DND-41 (cell line): ENCODE measurements around the gene HSP90AB1.

ENCODE experiments used
- ATAC-seq: fragments of 200-7000 bp; cut with Tn5 transposase; 3 replicates; pipeline ENCODE4 v1.9.1; 2021; ENCODE audit warnings: low read depth; ENCODE audit not compliant: insufficient read depth
- DNase-seq: peaks from one replicate; pipeline ENCODE4 v3.0.0-alpha.2; 2020
- H2AFZ ChIP-seq: 2 replicates; pipeline ENCODE4 v1.6.0; 2012; ENCODE audit warnings: low read depth, low read length
- H3K27ac ChIP-seq: 2 replicates; pipeline ENCODE4 v1.5.1; 2012; ENCODE audit warnings: low read length, inconsistent platforms
- H3K27me3 ChIP-seq: fragments of 200-600 bp; sonication (generic); 2 replicates; pipeline ENCODE4 v1.6.0; 2012; ENCODE audit warnings: low read length, mild to moderate bottlenecking, inconsistent platforms; ENCODE audit not compliant: insufficient read depth, poor library complexity
- H3K36me3 ChIP-seq: 2 replicates; pipeline ENCODE4 v1.5.1; 2012; ENCODE audit warnings: low read length, inconsistent platforms; ENCODE audit not compliant: insufficient read depth
- H3K4me1 ChIP-seq: 2 replicates; pipeline ENCODE4 v1.5.1; 2012; ENCODE audit warnings: mild to moderate bottlenecking, low read length; ENCODE audit not compliant: insufficient read depth
- H3K4me2 ChIP-seq: 2 replicates; pipeline ENCODE4 v1.6.0; 2012; ENCODE audit warnings: mild to moderate bottlenecking, moderate library complexity, low read length, inconsistent platforms; ENCODE audit not compliant: insufficient read depth
- H3K4me3 ChIP-seq, 2 experiments: fragments of 200-600 bp in 1 of 2; shearing (Covaris generic) in 1 of 2; 2 replicates each; pipeline ENCODE4 v1.5.1; 2012 to 2016; ENCODE audit warnings: inconsistent platforms in 2 of 2, low read length in 2 of 2, mild to moderate bottlenecking in 2 of 2, low read depth in 1 of 2, moderate library complexity in 1 of 2
- H3K79me2 ChIP-seq: 2 replicates; pipeline ENCODE4 v1.6.0; 2012; ENCODE audit warnings: low read length, inconsistent platforms; ENCODE audit not compliant: insufficient read depth
- H3K9ac ChIP-seq: 2 replicates; pipeline ENCODE4 v1.6.0; 2012; ENCODE audit warnings: low read depth, mild to moderate bottlenecking, inconsistent platforms, low read length, moderate library complexity
- H3K9me3 ChIP-seq: 2 replicates; pipeline ENCODE4 v1.5.1; 2012; ENCODE audit warnings: low read length, moderate library complexity, mild to moderate bottlenecking, inconsistent platforms; ENCODE audit not compliant: insufficient read depth, severe bottlenecking
- H4K20me1 ChIP-seq: 2 replicates; pipeline ENCODE4 v1.6.0; 2012; ENCODE audit warnings: low read length; ENCODE audit not compliant: insufficient read depth
- EZH2 ChIP-seq: IDR thresholded peaks from 3 replicates; pipeline ENCODE4 v1.6.1; 2012; ENCODE audit warnings: borderline replicate concordance, low read depth, mild to moderate bottlenecking, moderate library complexity, low read length, inconsistent platforms; ENCODE audit not compliant: severe bottlenecking
- TF ChIP-seq, protein P1 (sequence below): IDR thresholded peaks from 2 replicates; pipeline ENCODE4 v1.5.1; 2012; ENCODE audit warnings: borderline replicate concordance, low read length, moderate library complexity, mild to moderate bottlenecking; ENCODE audit not compliant: poor library complexity, severe bottlenecking; ENCODE audit errors: extremely low read depth

The HSP90AB1 gene

DNA sequence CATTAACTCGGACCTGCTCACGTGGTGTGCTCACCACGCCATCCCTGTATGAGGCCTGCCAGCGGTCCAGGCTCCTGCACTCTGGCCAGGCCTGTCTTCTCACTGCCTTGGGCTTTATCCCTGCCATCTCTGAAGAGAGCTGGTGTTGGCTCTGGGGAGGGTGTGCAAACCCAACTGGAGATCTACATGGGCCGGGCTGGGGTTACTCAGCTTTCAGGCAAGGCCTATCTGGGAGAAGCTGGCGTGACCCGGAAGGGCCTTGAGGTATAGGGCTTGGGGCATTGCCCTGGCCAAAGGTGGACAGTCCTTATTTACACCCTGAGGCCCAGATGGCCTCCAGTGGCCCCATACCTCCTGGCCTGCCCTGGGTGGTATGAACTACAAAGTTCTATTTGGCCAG lies 18.5 kb upstream of the HSP90AB1 start:
- Histone ChIP-seq H3K4me2 (no peak overlapping the region), H3K9ac (no peak overlapping the region), H3K79me2 (peaks cover 23% of the 10 kb centered on the region), H4K20me1 (peaks cover 27% of the 10 kb centered on the region), H3K36me3 (peaks cover 54% of the 10 kb centered on the region), H2AFZ (no peak overlapping the region), H3K9me3 (no peaks in the 10 kb centered on the region), H3K27ac (no peak overlapping the region), H3K27me3 (no peaks in the 10 kb centered on the region), H3K4me3 (no peak overlapping the region), H3K4me1 (peaks cover 37% of the 10 kb centered on the region)
- ATAC-seq (no peak), DNase-seq (no peak)
- TF ChIP-seq, protein P1, sequence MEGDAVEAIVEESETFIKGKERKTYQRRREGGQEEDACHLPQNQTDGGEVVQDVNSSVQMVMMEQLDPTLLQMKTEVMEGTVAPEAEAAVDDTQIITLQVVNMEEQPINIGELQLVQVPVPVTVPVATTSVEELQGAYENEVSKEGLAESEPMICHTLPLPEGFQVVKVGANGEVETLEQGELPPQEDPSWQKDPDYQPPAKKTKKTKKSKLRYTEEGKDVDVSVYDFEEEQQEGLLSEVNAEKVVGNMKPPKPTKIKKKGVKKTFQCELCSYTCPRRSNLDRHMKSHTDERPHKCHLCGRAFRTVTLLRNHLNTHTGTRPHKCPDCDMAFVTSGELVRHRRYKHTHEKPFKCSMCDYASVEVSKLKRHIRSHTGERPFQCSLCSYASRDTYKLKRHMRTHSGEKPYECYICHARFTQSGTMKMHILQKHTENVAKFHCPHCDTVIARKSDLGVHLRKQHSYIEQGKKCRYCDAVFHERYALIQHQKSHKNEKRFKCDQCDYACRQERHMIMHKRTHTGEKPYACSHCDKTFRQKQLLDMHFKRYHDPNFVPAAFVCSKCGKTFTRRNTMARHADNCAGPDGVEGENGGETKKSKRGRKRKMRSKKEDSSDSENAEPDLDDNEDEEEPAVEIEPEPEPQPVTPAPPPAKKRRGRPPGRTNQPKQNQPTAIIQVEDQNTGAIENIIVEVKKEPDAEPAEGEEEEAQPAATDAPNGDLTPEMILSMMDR = no peak
- TF ChIP-seq EZH2 = no peak

DNA sequence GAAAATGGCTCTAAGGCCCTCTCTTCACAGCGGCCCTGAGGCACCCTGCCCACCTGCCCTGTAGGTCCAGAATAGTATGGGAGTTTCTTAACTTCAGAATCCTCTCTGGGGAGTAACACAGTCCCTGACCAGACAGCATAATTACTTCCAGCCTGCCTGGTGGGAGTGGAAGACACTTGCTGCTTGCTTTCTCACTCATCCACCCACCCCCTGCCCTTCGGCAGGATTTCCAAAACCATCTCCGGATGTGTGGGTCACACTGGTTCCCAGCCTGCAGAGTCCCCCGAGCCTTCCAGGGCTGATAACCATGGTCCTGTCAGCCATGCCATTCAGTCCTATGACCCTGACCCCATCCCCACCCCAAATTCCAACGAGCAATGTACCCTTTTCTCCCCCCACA lies 18.1 kb upstream of the HSP90AB1 start:
- Histone ChIP-seq H2AFZ (no peak overlapping the region), H3K4me1 (peaks cover 34% of the 10 kb centered on the region), H3K27ac (no peak overlapping the region), H4K20me1 (peaks cover 27% of the 10 kb centered on the region), H3K79me2 (peaks cover 21% of the 10 kb centered on the region), H3K4me3 (no peak overlapping the region), H3K4me2 (no peak overlapping the region), H3K36me3 (peaks cover 58% of the 10 kb centered on the region), H3K27me3 (no peaks in the 10 kb centered on the region), H3K9ac (no peak overlapping the region), H3K9me3 (no peaks in the 10 kb centered on the region)
- no peak for TF ChIP-seq EZH2
- TF ChIP-seq, protein P1 = no peak
- ATAC-seq (no peak), DNase-seq (no peak)

DNA sequence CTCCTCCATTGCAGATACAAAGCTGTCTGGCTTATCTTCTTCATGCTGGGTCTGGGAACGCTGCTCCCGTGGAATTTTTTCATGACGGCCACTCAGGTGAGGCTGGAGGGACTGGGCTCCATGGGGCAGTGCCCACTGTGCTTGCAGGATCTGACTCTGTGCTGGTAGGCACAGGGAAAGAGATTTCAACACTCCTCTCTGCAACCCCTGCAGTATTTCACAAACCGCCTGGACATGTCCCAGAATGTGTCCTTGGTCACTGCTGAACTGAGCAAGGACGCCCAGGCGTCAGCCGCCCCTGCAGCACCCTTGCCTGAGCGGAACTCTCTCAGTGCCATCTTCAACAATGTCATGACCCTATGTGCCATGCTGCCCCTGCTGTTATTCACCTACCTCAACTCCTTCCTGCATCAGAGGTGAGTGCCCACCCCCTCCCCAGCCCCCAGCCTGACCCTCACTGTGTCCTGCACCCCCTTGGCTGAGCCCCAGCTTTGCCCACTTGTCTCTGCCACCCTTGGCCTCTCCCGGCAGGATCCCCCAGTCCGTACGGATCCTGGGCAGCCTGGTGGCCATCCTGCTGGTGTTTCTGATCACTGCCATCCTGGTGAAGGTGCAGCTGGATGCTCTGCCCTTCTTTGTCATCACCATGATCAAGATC lies 17.4 kb upstream of the HSP90AB1 start:
- Histone ChIP-seq H3K27me3 (no peaks in the 10 kb centered on the region), H3K9ac (no peak overlapping the region), H3K4me2 (no peak overlapping the region), H3K36me3 (peaks cover 64% of the 10 kb centered on the region), H3K79me2 (peaks cover 14% of the 10 kb centered on the region), H3K4me1 (peaks cover 27% of the 10 kb centered on the region), H4K20me1 (peaks cover 27% of the 10 kb centered on the region), H3K4me3 (no peak overlapping the region), H3K9me3 (no peaks in the 10 kb centered on the region), H2AFZ (no peak overlapping the region), H3K27ac (no peak overlapping the region)
- no peak for ATAC-seq
- TF ChIP-seq, protein P1 = no peak
- no peak for TF ChIP-seq EZH2
- no peak for DNase-seq
